ENCODE data around the gene HLA-DOB.
A peak's percentile ranks its signal among the peaks of the same experiment; 100 is the strongest.

The HLA-DOB gene

GRCh38 chr6:32838114-32838958 lies 21.5 kb upstream of the HLA-DOB start, which contains the start of gene TAP2:
TAP2 (minus strand) TSS chr6:32838739; CDS start chr6:32838233, 506 bp downstream.
- DNase-seq (ENCODE audit: low read depth), result peak; percentile 92
- peak; percentile 87 for TF ChIP-seq CTCF (IDR thresholded peaks at IDR 0.05; ENCODE audit: low read length, missing control alignments)
- peak within 1 kb of the TSS; percentile 87 for H3K4me3 ChIP-seq (replicated peaks; ENCODE audit: low read depth, low read length)

- no peak for DNase-seq (ENCODE audit: low read depth)
- no peak for TF ChIP-seq CTCF (IDR thresholded peaks at IDR 0.05; ENCODE audit: low read length, missing control alignments)
- H3K4me3 ChIP-seq (replicated peaks; ENCODE audit: low read depth, low read length), result peak overlapping the region; percentile 87
Observed at GRCh38 chr6:32837651-32838113, 20.9 kb upstream of the HLA-DOB start.

- H3K4me3 ChIP-seq (replicated peaks; ENCODE audit: low read depth, low read length), result no peak overlapping the region
- DNase-seq (ENCODE audit: low read depth), result no peak
- no peak for TF ChIP-seq CTCF (IDR thresholded peaks at IDR 0.05; ENCODE audit: low read length, missing control alignments)
Observed at GRCh38 chr6:32836873-32837272, 20.1 kb upstream of the HLA-DOB start.

GRCh38 chr6:32835167-32835893 lies 18.5 kb upstream of the HLA-DOB start:
- DNase-seq (ENCODE audit: low read depth), result no peak
- no peak overlapping the region for H3K4me3 ChIP-seq (replicated peaks; ENCODE audit: low read depth, low read length)
- TF ChIP-seq CTCF (IDR thresholded peaks at IDR 0.05; ENCODE audit: low read length, missing control alignments), result no peak

- no peak for DNase-seq (ENCODE audit: low read depth)
- H3K4me3 ChIP-seq (replicated peaks; ENCODE audit: low read depth, low read length), result no peak overlapping the region
- no peak for TF ChIP-seq CTCF (IDR thresholded peaks at IDR 0.05; ENCODE audit: low read length, missing control alignments)
Observed at GRCh38 chr6:32833664-32834063, 16.9 kb upstream of the HLA-DOB start.

GRCh38 chr6:32832535-32832934 lies 15.7 kb upstream of the HLA-DOB start:
- no peak overlapping the region for H3K4me3 ChIP-seq (replicated peaks; ENCODE audit: low read depth, low read length)
- TF ChIP-seq CTCF (IDR thresholded peaks at IDR 0.05; ENCODE audit: low read length, missing control alignments), result no peak
- DNase-seq (ENCODE audit: low read depth), result no peak
